GM18868 (cell line): Measurements from ENCODE around the gene CFAP251.
"Not testable (repeated sequence)": the region's sequence is repeated elsewhere in the genome, so short reads cannot be mapped to it uniquely, and the experiment has no call there.

Source experiments
- ATAC-seq: cut with Tn5 transposase; IDR thresholded peaks from one replicate; pipeline ENCODE4 v1.9.1; 2021; ENCODE audit warnings: mild to moderate bottlenecking, moderate library complexity; ENCODE audit not compliant: unreplicated experiment

CFAP251 gene

GRCh38 chr12:121908702-121909101 lies 9.7 kb upstream of the CFAP251 start:
- no peak for ATAC-seq

DNA sequence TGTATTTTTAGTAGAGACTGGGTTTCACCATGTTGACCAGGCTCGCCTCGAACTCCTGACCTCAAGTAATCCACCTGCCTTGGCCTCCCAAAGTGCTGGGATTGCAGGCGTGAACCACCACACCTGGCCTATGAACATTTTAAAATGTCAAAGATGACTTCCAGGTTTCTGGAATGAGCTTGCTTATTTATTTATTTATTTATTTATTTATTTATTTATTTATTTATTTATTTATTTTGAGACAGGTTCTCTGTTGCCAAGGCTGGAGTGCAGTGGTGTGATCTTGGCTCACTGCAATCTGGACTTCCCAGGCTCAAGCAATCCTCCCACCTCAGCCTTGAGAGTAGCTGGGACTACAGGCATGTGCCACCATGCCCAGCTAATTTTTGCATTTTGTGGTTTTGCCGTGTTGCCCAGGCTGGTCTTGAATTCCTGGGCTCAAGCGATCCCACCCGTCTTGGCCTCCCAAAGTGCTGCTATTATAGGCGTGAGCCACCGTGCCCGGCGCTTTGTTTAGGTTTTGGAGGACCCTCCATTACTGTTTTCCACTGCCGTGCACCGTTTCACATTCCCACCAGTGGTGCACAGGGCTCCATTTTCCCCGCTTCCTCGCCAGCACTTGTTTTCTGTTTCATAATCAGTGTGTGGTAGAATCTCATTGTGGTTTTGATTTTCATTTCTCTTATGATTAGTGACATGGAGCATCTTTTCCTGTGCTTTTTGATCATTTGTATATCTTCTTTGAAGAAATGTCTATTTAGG lies 6.4 kb upstream of the CFAP251 start:
- no peak for ATAC-seq

DNA sequence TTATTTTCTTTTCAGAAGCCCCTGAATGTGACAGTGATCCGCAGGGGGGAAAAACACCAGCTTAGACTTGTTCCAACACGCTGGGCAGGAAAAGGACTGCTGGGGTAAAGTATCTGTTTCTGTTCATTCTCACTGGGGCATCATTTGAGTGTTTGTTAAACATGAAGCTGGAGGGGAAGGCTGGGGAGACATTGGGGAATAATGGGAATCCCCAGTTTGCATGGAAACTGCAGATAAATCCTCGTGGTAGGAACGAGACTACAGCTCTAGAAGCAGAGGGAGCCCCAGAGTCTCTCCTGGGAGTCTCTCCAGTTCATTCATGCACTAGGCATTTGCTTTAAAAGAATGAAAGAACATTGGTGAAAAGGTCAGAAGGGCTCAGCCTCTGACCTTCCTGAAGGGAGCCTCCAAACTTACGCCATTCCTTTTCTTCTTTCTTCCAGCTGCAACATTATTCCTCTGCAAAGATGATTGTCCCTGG lies 2.5 kb upstream of the CFAP251 start:
- no peak for ATAC-seq

DNA sequence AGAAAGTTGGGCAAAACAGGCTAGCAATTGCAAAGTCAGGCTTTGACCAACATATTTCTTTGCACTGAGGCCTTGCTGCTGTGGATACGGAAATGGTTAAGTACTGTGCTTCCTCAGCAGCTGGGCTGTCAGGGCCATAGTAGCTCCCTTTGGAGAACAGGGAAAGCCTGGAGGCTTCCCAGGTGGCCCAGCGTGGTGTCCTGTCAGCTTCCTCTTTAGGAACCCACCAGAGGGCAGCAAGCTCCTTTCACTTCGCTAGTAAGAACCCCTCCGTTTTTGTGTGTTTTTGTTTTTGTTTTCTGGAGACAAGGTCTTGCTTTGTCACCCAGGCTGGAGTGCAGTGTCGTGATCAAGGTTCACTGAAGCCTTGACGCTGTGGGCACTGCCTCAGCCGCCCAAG lies 1.7 kb upstream of the CFAP251 start:
- ATAC-seq, result no peak

DNA sequence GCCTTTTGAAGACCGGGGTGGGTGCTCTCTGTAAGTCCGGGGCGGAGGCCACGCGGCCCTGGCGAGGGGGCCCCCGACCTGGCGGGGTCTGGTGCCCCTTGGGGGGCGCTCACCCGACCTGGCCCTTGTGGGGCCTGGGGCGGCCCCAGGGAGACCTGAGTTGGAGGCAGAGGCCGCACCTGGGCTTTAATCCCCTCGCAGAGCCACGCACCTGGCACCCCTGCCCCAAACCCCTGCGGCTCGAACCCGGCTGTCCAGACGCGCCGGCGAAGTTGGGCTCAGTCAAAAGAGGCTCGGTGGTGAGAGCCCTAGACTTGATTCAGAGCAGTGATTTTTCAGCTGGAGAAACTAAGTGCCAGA lies 267 bp downstream of the CFAP251 start:
- ATAC-seq, result no peak

DNA sequence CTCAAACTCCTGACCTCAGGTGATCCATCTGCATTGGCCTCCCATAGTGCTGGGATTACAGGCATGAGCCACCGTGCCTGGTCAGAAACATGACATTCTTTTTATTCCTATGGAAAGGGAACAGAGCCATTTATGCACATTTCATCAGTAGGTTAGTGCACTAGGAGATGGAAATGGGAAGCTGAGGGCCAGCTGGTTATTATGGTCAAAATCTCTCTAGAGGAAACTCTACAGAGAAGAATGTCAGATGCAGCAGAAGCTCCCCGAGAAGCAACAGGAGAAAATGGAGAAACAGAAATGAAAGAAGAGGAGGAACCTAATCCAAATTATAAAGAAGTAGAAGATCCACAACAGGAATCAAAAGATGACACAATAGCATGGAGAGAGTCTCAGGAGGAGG lies 2.7 kb downstream of the CFAP251 start:
- ATAC-seq, result no peak

GRCh38 chr12:121925358-121925695 lies 6.9 kb downstream of the CFAP251 start:
- ATAC-seq, result no peak

GRCh38 chr12:121926874-121927706 lies 8.7 kb downstream of the CFAP251 start:
- no peak for ATAC-seq

- no peak for ATAC-seq
Measured at GRCh38 chr12:121927813-121928212, 9.4 kb downstream of the CFAP251 start.

DNA sequence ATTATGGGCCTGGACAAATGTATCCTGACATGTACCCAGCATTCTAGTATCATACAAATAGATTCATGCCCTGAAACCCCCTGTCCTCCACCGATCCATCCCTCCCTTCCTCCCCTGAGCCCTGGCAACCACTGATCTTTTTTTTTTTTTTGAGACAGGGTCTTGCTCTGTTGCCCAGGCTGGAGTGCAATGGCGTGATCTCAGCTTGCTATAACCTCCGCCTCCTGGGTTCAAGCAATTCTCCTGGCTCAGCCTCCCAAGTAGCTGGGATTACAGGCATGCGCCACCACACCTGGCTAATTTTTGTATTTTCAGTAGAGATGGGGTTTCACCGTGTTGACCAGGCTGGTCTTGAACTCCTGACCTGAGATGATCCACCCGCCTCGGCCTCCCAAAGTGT lies 11.2 kb downstream of the CFAP251 start:
- not testable (repeated sequence) for ATAC-seq

- ATAC-seq, result no peak
Measured at GRCh38 chr12:121930862-121931261, 12.5 kb downstream of the CFAP251 start.

- no peak for ATAC-seq
Measured at GRCh38 chr12:121932176-121932536, 13.8 kb downstream of the CFAP251 start.

GRCh38 chr12:121932914-121933521 lies 14.6 kb downstream of the CFAP251 start:
- ATAC-seq, result no peak

DNA sequence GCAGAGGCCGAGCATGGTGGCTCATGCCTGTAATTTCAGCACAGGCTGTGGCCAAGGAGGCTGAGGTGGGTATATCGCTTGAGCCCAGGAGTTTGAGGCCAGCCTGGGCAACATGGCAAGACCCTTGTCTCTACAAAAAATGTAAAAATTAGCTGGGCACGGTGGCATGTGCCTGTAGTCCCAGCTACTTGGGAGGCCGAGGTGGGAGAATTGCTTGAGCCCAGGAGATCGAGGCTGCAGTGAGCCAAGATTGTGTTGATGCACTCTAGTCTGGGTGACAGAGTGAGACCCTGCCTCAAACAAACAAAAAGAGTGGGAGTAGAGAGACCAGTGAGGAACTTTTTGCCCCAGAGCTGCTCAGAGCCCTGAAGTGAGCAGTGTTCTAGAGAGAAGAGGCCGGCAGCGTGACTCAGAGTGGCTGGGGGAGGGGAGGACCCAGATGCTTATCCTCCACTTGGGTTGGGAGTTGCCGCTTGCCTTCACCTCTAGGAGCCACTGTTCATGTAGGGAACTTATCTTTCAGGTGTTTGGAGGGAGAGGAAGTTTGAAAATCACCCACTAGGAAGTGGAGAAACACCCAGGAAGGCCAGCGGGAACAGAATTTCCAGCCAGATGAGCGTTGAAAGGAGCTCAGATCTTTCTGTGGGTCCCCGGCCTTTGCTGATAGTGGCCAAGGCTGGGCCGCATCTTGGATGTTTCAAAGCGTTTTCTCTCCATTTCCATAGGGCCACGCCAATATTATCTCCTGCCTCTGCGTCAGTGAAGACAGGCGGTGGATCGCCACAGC lies 15.3 kb downstream of the CFAP251 start:
- ATAC-seq, result no peak

DNA sequence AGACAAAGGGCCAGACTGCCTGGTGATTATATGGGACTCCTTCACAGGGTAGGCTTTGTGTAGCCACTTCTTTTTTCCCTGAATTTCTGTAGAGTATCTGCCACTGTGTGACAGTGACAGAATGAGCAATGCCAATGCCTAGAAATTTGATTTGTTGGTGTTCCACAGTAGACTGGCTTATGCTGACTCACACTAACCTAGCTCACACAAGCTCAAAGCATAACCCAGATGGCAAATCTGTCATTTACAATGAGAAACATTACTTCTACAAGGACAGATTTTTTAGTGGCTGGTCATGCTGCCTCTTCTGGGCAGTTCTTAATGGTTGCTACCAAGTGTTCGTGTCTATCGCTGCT lies 15.9 kb downstream of the CFAP251 start:
- no peak for ATAC-seq

GRCh38 chr12:121937654-121938053 lies 19.3 kb downstream of the CFAP251 start:
- ATAC-seq, result no peak

GRCh38 chr12:121939186-121939585 lies 20.8 kb downstream of the CFAP251 start:
- ATAC-seq, result no peak

DNA sequence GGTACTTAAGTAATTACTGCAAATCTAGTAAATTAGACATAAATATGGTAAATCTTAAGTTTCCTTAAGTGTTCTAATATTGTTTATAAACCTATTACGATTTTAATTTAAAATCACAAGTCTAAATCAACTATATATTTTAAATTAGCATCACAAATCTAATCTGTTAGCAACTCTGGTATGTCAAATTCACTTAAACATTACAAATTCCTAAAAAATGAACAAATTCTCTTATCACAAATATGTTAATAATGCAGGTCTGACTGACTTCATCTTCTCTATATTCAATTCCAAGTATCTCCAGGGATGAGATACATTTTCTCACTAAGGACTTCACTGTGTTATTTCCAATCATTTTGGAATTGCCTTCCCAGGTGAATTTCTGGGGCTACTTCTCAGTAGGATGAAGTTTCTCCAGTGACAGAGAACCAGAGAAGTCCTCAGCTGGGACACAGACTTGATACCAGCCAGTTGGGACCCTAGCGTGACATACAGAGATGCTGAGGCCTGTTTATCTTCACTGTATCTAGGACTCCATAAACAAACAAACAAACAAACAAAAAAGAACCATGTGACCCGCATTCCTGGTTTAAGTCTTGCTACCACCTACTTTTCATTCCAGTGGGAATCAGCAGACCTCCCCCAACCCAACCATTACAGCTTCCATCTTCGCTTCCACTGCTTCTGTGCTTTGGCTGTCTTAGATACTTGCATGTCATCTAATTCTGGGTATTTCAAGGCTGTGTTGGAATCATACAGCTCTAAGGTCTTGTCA lies 21.8 kb downstream of the CFAP251 start:
- ATAC-seq, result no peak

DNA sequence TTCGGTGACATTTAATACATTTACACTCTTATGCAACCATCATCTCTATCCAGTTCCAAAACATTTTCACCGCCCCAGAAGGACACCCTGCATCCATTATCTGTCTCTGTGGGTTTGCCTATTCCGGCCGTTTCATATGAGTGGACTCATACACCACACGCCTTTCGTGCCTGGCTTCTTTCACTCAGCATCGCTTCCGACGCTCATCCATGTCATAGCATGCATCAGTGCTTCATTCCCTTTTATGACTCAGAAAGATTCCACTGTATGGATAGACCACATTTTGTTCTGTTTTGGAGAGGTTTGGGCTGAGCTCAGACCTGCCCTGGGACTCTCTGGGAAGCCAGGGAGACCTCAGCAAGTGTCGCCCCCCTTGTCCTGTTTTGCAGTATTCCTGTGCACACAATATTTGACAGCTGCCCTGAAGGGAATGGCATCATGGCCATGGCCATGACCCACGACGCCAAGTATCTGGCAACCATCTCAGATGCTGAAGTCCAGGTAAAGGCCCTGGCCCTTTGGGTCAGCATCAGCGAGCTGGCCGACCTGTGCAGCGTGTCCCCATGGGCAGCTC lies 23.8 kb downstream of the CFAP251 start:
- no peak for ATAC-seq

GRCh38 chr12:121943926-121944325 lies 25.5 kb downstream of the CFAP251 start:
- no peak for ATAC-seq
